SK-N-SH (cell line): ENCODE measurements around the gene NLGN3.

Experiments used
- CTCF ChIP-seq: fragments of 200-600 bp; sonication (generic); IDR thresholded peaks from 2 replicates; pipeline ENCODE4 v1.6.1; 2017; ENCODE audit warnings: antibody characterized with exemption, mild to moderate bottlenecking, moderate library complexity
- EZH2phosphoT487 ChIP-seq: fragments of 200-600 bp; sonication (generic); IDR thresholded peaks from 2 replicates; pipeline ENCODE4 v1.6.1; 2017; ENCODE audit warnings: low read depth, mixed run types, mild to moderate bottlenecking, antibody characterized with exemption, moderate library complexity, borderline replicate concordance
- FOSL2 ChIP-seq: IDR thresholded peaks from 2 replicates; pipeline ENCODE4 v1.4.0; 2012; ENCODE audit warnings: low read depth, mild to moderate bottlenecking, moderate library complexity, borderline replicate concordance
- FOXJ3 ChIP-seq: sonication (generic); formaldehyde crosslinking; IDR thresholded peaks from 2 replicates; pipeline ENCODE4 v1.5.1; 2020; ENCODE audit warnings: mild to moderate bottlenecking, missing genetic modification reagents
- JUND ChIP-seq: IDR thresholded peaks from 2 replicates; pipeline ENCODE4 v1.4.0; 2012
- PBX3 ChIP-seq: IDR thresholded peaks from 2 replicates; pipeline ENCODE4; 2012
- RFX5 ChIP-seq: IDR thresholded peaks from 2 replicates; pipeline ENCODE4 v1.6.1; 2012; ENCODE audit warnings: mild to moderate bottlenecking, improper control_type of control experiment, low read length
- RXRA ChIP-seq: IDR thresholded peaks from 2 replicates; pipeline ENCODE4 v1.4.0; 2012; ENCODE audit warnings: low read depth, mild to moderate bottlenecking, borderline replicate concordance
- SMC3 ChIP-seq: IDR thresholded peaks from 2 replicates; pipeline ENCODE4 v1.6.1; 2012; ENCODE audit warnings: low read depth, low read length, improper control_type of control experiment
- TEAD4 ChIP-seq: IDR thresholded peaks from 2 replicates; pipeline ENCODE4 v1.4.0; 2012; ENCODE audit warnings: mild to moderate bottlenecking, borderline replicate concordance; ENCODE audit not compliant: insufficient read depth
- TF ChIP-seq, protein P1 (sequence below): fragments of 150-350 bp; IDR thresholded peaks from 2 replicates; pipeline ENCODE4 v1.6.1; 2017; ENCODE audit warnings: antibody characterized with exemption, low read length, low read depth, borderline replicate concordance
- TF ChIP-seq, protein P2 (sequence below): IDR thresholded peaks from 2 replicates; pipeline ENCODE4 v1.6.1; 2012; ENCODE audit warnings: mild to moderate bottlenecking, low read depth, low read length, moderate library complexity

- TF ChIP-seq CTCF (no peak), RFX5 (no peak), RXRA (no peak), FOSL2 (no peak), SMC3 (no peak), TEAD4 (no peak), JUND (no peak), FOXJ3 (CRISPR knock-in tag) (no peak), PBX3 (no peak), EZH2phosphoT487 (no peak)
- TF ChIP-seq, protein P1, sequence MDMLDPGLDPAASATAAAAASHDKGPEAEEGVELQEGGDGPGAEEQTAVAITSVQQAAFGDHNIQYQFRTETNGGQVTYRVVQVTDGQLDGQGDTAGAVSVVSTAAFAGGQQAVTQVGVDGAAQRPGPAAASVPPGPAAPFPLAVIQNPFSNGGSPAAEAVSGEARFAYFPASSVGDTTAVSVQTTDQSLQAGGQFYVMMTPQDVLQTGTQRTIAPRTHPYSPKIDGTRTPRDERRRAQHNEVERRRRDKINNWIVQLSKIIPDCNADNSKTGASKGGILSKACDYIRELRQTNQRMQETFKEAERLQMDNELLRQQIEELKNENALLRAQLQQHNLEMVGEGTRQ: no peak
- TF ChIP-seq, protein P2, sequence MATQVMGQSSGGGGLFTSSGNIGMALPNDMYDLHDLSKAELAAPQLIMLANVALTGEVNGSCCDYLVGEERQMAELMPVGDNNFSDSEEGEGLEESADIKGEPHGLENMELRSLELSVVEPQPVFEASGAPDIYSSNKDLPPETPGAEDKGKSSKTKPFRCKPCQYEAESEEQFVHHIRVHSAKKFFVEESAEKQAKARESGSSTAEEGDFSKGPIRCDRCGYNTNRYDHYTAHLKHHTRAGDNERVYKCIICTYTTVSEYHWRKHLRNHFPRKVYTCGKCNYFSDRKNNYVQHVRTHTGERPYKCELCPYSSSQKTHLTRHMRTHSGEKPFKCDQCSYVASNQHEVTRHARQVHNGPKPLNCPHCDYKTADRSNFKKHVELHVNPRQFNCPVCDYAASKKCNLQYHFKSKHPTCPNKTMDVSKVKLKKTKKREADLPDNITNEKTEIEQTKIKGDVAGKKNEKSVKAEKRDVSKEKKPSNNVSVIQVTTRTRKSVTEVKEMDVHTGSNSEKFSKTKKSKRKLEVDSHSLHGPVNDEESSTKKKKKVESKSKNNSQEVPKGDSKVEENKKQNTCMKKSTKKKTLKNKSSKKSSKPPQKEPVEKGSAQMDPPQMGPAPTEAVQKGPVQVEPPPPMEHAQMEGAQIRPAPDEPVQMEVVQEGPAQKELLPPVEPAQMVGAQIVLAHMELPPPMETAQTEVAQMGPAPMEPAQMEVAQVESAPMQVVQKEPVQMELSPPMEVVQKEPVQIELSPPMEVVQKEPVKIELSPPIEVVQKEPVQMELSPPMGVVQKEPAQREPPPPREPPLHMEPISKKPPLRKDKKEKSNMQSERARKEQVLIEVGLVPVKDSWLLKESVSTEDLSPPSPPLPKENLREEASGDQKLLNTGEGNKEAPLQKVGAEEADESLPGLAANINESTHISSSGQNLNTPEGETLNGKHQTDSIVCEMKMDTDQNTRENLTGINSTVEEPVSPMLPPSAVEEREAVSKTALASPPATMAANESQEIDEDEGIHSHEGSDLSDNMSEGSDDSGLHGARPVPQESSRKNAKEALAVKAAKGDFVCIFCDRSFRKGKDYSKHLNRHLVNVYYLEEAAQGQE: no peak
These were observed 49.1 kb upstream of the NLGN3 start, which contains the start of gene FOXO4 for GRCh38 chrX:71095555-71095980.
